Sigmoid colon (tissue), 7 donors: ENCODE measurements around the gene KCNJ6. TPM values are rescaled to one million over a fixed set of nuclear protein-coding genes. Genes with fewer than 3 reads are reported as not detected.
"Not testable (repeated sequence)": the region's sequence is repeated elsewhere in the genome, so short reads cannot be mapped to it uniquely, and the experiment has no call there.

Experiments used
- DNase-seq: peaks from one replicate; pipeline ENCODE4 v3.0.0-alpha.2; 2019
- H3K27ac ChIP-seq, 4 donors: fragments of 200-600 bp; sonication (generic); one replicate each; pipeline ENCODE4 v1.5.1; 2016 to 2019; ENCODE audit warnings: mild to moderate bottlenecking in 1 of 4
- H3K27me3 ChIP-seq, 3 donors: fragments of 200-600 bp; sonication (generic); one replicate each; pipeline ENCODE4 v1.5.1; 2019; ENCODE audit warnings: mild to moderate bottlenecking in 1 of 3
- H3K36me3 ChIP-seq, 4 donors: fragments of 200-600 bp; sonication (generic); one replicate each; pipeline ENCODE4 v1.5.1; 2016 to 2019
- H3K4me1 ChIP-seq, 4 donors: fragments of 200-600 bp; sonication (generic); one replicate each; pipeline ENCODE4 v1.5.1; 2017 to 2019
- H3K4me3 ChIP-seq, 4 donors: fragments of 200-600 bp; sonication (generic); one replicate each; pipeline ENCODE4 v1.5.1; 2017 to 2019; ENCODE audit warnings: mild to moderate bottlenecking in 2 of 4, moderate library complexity in 1 of 4
- H3K9me3 ChIP-seq, 4 donors: fragments of 200-600 bp in 3 of 4; sonication (generic) in 3 of 4; one replicate each; pipeline versions ENCODE4 v1.5.1 to v1.6.1; 2013 to 2019
- EP300 ChIP-seq, 4 donors: sonication (generic); formaldehyde crosslinking; IDR thresholded peaks; one replicate each; pipeline ENCODE4 v1.6.1; 2017; ENCODE audit warnings: antibody characterized with exemption in 4 of 4
- POLR2A ChIP-seq, 2 donors: fragments of 450-650 bp; IDR thresholded peaks; one replicate each; pipeline ENCODE4 v1.6.1; 2016; ENCODE audit warnings: antibody characterized with exemption in 2 of 2, mild to moderate bottlenecking in 2 of 2, moderate library complexity in 2 of 2
- POLR2AphosphoS5 ChIP-seq, 4 donors: sonication (generic); formaldehyde crosslinking; IDR thresholded peaks; one replicate each; pipeline ENCODE4 v1.6.1; 2017; ENCODE audit warnings: antibody characterized with exemption in 4 of 4
- WGBS, 2 donors: extraction: QIAGEN DNeasy Blood & Tissue Kit; methylation state at CpG; one replicate each; pipeline ENCODE4 v1.1.7; 2013; 5-methylcytosine and 5-hydroxymethylcytosine counted together
- intact Hi-C: fragments of 100-400 bp; cut with DNase I; formaldehyde crosslinking; loops from one replicate; pipeline ENCODE4 v1.15.1; 2023
- polyA plus RNA-seq, 3 donors: library from polyadenylated mRNA; stranded (reverse); fragments of 200-250 nt; gene quantifications; one replicate each; pipeline ENCODE4 v1.2.3, GENCODE V29; 2013
- total RNA-seq, 4 donors: library from RNA; depleted of rRNA; stranded (reverse); fragments of >200 nt; gene quantifications; one replicate each; pipeline ENCODE4 v1.1.0, GENCODE V29; 2016
- TF ChIP-seq, protein P1 (sequence below), 4 experiments: fragments of 450-650 bp in 3 of 4; fragments of 200-600 bp in 1 of 4; IDR thresholded peaks; one replicate each; pipeline ENCODE4 v1.5.1; 2016 to 2019; ENCODE audit warnings: antibody characterized with exemption in 4 of 4, mild to moderate bottlenecking in 3 of 4, moderate library complexity in 2 of 4
- donor health status: healthy with polysubstance abuse.
- donor health status: Bipolar disorder and iron deficiency.
- donor health status: healthy.

The KCNJ6 gene
- total and polyA plus RNA-seq, 7 donors = under 0.01 to 0.04 (median under 0.01) TPM; not detected in 2

DNA sequence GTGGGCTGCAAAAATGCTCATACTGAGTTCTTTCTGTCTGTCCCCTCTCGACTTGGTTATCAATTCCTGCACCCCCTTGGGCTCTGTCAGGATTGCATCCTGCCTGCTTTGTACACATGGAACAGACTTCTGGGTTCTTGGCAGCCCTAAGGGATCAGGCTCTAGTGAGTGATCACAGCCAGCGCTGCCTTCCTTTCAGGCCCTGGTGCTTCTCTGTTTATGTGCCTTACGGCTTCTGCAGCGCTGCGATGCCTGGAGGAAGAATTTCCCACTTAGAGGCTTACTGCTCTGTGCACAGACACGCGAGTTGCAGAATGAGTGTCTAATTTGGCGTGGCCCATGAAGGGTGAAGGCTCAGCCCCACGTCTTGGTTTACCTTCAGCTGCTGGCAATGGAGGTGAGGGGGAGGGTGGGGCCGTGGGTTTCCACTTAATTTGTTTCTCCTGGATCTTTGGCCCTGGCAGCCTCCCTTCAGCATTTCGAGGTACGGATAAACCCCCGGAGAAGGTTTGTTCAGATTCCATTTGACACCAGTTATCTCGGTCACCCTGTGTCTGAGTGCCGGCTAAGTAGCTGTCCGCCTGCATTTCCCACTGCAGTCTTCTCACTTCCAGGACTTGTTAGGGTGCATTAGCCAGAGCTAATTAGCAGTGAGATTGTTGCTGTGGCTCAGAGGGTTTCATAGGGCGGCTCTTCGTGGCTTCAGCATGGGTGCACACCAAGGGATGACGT, 322.4 kb downstream of the KCNJ6 start:
- no peak for TF ChIP-seq EP300 (IDR thresholded peaks at IDR 0.05)
- TF ChIP-seq, protein P1, sequence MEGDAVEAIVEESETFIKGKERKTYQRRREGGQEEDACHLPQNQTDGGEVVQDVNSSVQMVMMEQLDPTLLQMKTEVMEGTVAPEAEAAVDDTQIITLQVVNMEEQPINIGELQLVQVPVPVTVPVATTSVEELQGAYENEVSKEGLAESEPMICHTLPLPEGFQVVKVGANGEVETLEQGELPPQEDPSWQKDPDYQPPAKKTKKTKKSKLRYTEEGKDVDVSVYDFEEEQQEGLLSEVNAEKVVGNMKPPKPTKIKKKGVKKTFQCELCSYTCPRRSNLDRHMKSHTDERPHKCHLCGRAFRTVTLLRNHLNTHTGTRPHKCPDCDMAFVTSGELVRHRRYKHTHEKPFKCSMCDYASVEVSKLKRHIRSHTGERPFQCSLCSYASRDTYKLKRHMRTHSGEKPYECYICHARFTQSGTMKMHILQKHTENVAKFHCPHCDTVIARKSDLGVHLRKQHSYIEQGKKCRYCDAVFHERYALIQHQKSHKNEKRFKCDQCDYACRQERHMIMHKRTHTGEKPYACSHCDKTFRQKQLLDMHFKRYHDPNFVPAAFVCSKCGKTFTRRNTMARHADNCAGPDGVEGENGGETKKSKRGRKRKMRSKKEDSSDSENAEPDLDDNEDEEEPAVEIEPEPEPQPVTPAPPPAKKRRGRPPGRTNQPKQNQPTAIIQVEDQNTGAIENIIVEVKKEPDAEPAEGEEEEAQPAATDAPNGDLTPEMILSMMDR (IDR thresholded peaks at IDR 0.05) = no peak
- no peak for TF ChIP-seq POLR2A (IDR thresholded peaks at IDR 0.05)
- TF ChIP-seq POLR2AphosphoS5 (IDR thresholded peaks at IDR 0.05) = no peak
- intact Hi-C loops = no loop called here
- no peaks in the 10 kb centered on the region for H3K36me3 ChIP-seq
- H3K27me3 ChIP-seq = no peaks in the 10 kb centered on the region
- no peak for DNase-seq
- H3K9me3 ChIP-seq = no peaks in the 10 kb centered on the region
- H3K27ac ChIP-seq = no peak overlapping the region
- 72 to 75% methylated on average over 19 of the region's 19 CpGs for WGBS, 2 donors
- peaks cover 0 to 8% (median 0%) of the 10 kb centered on the region in 4 donors for H3K4me1 ChIP-seq
- no peak overlapping the region for H3K4me3 ChIP-seq

DNA sequence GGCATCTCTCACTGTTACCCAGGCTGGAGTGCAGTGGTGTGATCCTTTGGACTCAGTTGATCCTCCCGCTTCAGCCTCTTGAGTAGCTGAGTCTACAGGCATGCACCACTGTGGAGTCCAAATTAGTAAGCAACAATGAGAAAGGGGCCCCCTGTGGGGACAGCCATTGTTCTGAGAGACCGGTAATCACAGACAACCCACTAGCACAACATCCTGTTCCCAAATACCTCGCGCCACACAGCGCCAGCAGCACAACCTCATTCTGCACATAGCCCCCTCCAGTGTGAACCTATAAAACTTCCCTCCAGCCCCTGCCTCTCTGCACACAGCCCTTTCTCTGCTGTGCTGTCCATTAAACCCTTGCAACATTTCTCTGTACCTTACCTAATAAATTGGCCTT, 323.2 kb downstream of the KCNJ6 start:
- Histone ChIP-seq H3K27me3 (no peaks in the 10 kb centered on the region), H3K4me1 (peaks cover 0 to 8% (median 0%) of the 10 kb centered on the region in 4 donors), H3K36me3 (no peaks in the 10 kb centered on the region), H3K27ac (no peak overlapping the region), H3K9me3 (no peaks in the 10 kb centered on the region), H3K4me3 (no peak overlapping the region)
- WGBS, 2 donors = 65 to 86% methylated on average over 5 of the region's 5 CpGs
- TF ChIP-seq POLR2A (IDR thresholded peaks at IDR 0.05) (no peak), EP300 (IDR thresholded peaks at IDR 0.05) (no peak), POLR2AphosphoS5 (IDR thresholded peaks at IDR 0.05) (no peak)
- TF ChIP-seq, protein P1 (IDR thresholded peaks at IDR 0.05) = no peak
- intact Hi-C loops = no loop called here
- DNase-seq = no peak

DNA sequence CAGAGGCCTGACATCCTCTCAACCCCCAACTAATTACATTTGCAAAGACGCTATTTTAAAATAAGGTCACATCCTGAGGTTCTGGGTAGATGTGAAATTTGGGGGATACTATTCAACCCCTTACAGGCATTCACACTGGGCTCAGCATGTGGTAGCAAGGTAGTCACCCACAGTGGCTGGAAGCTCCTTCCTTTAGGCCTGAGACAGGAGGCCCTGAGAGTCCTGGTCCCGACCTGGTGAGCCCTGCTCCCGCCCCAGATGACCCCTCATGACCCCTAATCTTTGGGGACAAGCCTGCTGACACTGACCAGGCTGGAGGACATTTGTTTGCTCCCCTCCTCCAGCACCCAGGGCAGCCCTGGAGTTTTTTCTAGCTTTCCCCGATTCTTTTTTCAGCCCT, 323.8 kb downstream of the KCNJ6 start:
- no peak overlapping the region for H3K27ac ChIP-seq
- H3K27me3 ChIP-seq = no peaks in the 10 kb centered on the region
- DNase-seq = no peak
- intact Hi-C loops = no loop called here
- peaks cover 0 to 8% (median 0%) of the 10 kb centered on the region in 4 donors for H3K4me1 ChIP-seq
- WGBS, 2 donors = 45 to 81% methylated on average over 4 of the region's 4 CpGs
- H3K9me3 ChIP-seq = no peaks in the 10 kb centered on the region
- TF ChIP-seq EP300 (IDR thresholded peaks at IDR 0.05) (no peak), POLR2AphosphoS5 (IDR thresholded peaks at IDR 0.05) (no peak), POLR2A (IDR thresholded peaks at IDR 0.05) (no peak)
- TF ChIP-seq, protein P1 (IDR thresholded peaks at IDR 0.05) = no peak
- no peak overlapping the region for H3K4me3 ChIP-seq
- H3K36me3 ChIP-seq = no peaks in the 10 kb centered on the region

DNA sequence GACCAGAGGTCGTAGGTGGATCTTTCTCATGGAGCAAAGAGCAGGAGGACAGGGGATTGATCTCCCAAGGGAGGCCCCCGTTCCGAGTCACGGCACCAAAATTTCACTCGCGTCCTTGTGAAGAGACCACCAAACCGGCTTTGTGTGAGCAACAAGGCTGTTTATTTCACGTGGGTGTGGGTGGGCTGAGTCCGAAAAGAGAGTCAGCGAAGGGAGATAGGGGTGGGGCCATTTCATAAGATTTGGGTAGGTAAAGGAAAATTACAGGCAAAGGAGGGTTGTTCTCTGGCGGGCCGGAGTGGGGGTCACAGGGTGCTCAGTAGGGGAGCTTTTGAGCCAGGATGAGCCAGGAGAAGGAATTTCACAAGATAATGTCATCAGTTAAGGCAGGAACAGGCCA, 324.3 kb downstream of the KCNJ6 start:
- H3K9me3 ChIP-seq, H3K27me3 ChIP-seq, intact Hi-C loops, H3K4me1 ChIP-seq, DNase-seq, H3K36me3 ChIP-seq, H3K4me3 ChIP-seq, H3K27ac ChIP-seq: not testable (repeated sequence)
- WGBS, 2 donors = 92 to 93% methylated on average over 12 of the region's 12 CpGs

DNA sequence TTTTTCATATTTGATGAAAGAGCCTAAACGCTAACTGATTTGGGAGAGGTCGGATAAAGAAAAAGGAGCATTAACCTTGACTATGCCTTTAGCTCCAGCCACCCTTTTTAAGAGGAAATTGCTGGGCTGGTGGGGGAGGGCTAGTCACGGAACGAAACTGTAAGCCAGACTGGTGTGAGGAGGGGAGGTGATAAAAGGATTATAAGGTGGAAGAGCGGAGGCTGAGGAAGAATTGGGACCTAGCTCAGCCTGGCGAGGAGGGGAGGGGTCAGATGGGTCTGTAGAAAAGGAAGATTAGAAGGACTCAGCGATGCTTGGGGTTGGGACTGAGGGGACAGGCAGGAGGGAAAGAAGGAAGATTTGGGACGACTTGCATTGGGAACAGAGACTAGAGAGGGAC, 325.4 kb downstream of the KCNJ6 start:
- H3K4me3 ChIP-seq, DNase-seq, H3K27ac ChIP-seq, H3K36me3 ChIP-seq, H3K27me3 ChIP-seq, H3K9me3 ChIP-seq, intact Hi-C loops, H3K4me1 ChIP-seq: not testable (repeated sequence)
- WGBS, 2 donors = 43 to 71% methylated on average over 8 of the region's 8 CpGs

DNA sequence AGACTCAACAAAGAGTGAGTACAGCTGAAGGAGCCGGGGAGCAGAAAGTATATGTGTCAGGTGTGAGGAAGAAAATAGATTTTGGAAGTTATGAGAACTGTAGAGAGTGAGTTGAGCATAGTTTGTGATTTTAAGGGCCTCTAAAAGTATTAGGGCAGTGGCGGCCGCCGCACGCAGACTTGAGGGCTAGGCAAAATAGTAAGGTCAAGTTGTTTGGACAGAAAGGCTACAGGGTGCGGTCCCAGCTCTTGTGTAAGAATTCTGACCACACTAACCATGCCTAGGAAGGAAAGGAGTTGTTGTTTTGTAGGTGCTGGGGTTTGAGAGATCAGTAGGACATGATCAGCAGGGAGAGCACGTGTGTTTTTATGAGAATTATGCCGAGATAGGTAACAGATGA, 327.6 kb downstream of the KCNJ6 start:
- H3K36me3 ChIP-seq, H3K9me3 ChIP-seq, DNase-seq, intact Hi-C loops, H3K4me3 ChIP-seq, H3K27me3 ChIP-seq, H3K27ac ChIP-seq, H3K4me1 ChIP-seq: not testable (repeated sequence)
- 87 to 90% methylated on average over 8 of the region's 8 CpGs for WGBS, 2 donors
